Activated naive CD4-positive, alpha-beta T cell treated with anti-CD3 and anti-CD28 coated beads, Interleukin-2, amount 50 U/mL, for 72 hours (primary cell): Measurements from ENCODE around the gene MACROD2. TPM values are rescaled to one million over a fixed set of nuclear protein-coding genes. Genes with fewer than 3 reads are reported as not detected.

Experiments
- ATAC-seq, 2 donors: fragments of 150-1000 bp; cut with Tn5 transposase; 2 replicates each; pipeline ENCODE4 v1.10.0; 2021; ENCODE audit warnings: mild to moderate bottlenecking in 2 of 2, moderate library complexity in 2 of 2
- DNase-seq, 2 donors: peaks; one replicate each; pipeline ENCODE4 v3.0.0; 2021 to 2022; ENCODE audit warnings: low spot score in 2 of 2
- H3K27ac Mint-ChIP-seq, 2 donors: one replicate each; pipeline ENCODE4 v1.8.0; 2022; ENCODE audit warnings: mild to moderate bottlenecking in 2 of 2, mixed read lengths in 2 of 2
- H3K36me3 Mint-ChIP-seq, 2 donors: one replicate each; pipeline ENCODE4 v1.8.0; 2022; ENCODE audit warnings: mixed read lengths in 2 of 2
- H3K9me3 Mint-ChIP-seq, 2 donors: one replicate each; pipeline ENCODE4 v1.8.0; 2022; ENCODE audit warnings: mixed read lengths in 2 of 2
- total RNA-seq, 2 donors: library from RNA; stranded (reverse); gene quantifications; one replicate each; pipeline ENCODE4 v1.2.3, GENCODE V29; 2022

Gene MACROD2
- total RNA-seq, 2 donors from 2014 or later = not detected

DNA sequence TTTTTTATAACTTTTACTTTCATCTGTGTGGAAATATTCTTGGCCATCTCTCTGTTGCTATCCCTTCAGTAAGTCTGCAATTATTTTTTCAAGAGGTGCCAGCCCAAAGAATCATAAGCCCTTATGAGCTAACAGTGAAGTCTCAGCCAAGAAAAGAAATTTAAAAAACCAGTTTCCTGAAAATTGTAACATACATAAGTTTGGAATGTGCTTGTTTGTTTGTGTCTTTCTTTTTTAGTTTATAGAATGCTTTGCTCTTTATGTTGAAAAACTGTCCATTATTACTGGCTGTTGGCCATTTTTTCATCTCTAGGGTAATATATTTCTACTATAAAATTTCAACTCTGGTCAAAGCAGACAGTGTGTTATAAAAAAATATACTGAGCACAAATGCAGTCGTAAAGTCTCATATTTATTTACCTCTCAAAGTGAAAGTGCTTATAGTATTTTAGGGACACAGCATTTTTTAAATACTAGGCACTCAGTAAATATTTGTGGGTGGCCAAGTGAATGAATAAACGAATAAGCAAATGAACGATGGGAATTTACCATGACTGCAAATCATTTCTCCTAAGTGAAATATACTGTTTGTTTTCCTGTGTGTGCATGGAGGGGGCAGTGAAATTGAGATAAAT is 1918.2 kb downstream of the MACROD2 start:
- Mint-ChIP-seq H3K9me3 (peaks cover 16 to 21% of the 10 kb centered on the region in 2 donors), H3K36me3 (no peaks in the 10 kb centered on the region), H3K27ac (no peak overlapping the region)
- no peak for DNase-seq
- ATAC-seq = no peak

DNA sequence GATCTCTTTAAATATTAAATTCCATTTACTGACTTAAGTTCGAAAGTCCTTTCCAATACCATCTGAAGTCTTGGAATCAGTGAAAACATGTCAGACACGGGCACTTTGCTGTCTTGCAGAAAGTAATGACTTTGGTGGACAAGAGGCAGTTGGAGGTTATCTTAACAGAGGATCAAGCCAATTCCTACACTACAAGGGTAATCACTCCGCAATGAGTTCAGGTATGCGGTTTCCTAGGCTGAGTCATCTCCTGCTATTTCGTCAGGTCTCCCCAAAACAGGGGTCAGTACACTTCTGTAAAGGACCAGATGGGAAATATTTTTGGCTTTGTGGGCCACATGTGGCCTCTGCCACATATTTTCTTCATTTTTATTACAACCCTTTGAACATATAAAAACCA is 1921.3 kb downstream of the MACROD2 start:
- DNase-seq (no peak), ATAC-seq (no peak)
- no peaks in the 10 kb centered on the region for H3K36me3 Mint-ChIP-seq
- no peak overlapping the region for H3K27ac Mint-ChIP-seq
- peaks cover 7 to 24% of the 10 kb centered on the region in 2 donors for H3K9me3 Mint-ChIP-seq

DNA sequence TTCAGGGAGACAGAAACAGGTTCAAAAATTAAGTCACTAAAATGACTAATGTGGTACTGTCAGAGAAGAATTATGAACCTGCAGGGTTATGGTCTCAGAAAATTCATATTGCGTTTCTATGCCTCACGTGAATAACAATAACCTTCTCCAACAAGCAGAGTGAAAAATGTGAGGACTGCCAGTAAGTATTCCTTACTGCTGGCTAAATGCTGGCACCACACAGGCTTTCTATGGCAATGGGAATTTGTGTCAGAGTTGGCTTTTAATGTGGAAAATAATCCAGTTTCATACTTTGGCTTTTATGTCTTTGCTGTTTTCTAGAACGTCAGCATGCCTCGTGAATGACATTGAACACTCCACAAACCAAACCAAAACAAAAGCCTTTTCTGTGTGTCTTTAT is 1922.0 kb downstream of the MACROD2 start:
- peaks cover 7 to 22% of the 10 kb centered on the region in 2 donors for H3K9me3 Mint-ChIP-seq
- no peak for ATAC-seq
- no peaks in the 10 kb centered on the region for H3K36me3 Mint-ChIP-seq
- DNase-seq = no peak
- H3K27ac Mint-ChIP-seq = no peak overlapping the region

DNA sequence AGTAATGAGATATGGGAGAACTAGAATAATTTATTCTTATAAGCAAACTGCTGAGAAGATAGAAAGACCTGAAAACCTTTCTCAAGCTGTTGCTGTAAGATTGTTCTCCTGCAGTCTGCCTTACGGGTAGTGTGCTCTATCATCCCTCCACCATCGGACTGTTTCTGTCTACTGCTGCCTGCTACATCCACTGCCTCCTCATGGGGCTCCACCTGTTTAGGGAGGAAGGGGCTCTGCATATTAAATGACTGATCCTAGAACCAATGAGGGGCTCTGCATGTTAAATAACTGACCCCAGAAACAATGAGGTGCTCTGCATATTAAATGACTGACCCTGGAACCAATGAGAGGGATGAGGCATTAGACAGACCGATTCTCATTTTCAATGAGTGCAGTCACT is 1923.3 kb downstream of the MACROD2 start:
- Mint-ChIP-seq H3K9me3 (peaks cover 7 to 19% of the 10 kb centered on the region in 2 donors), H3K27ac (no peak overlapping the region), H3K36me3 (no peaks in the 10 kb centered on the region)
- DNase-seq (no peak), ATAC-seq (no peak)

DNA sequence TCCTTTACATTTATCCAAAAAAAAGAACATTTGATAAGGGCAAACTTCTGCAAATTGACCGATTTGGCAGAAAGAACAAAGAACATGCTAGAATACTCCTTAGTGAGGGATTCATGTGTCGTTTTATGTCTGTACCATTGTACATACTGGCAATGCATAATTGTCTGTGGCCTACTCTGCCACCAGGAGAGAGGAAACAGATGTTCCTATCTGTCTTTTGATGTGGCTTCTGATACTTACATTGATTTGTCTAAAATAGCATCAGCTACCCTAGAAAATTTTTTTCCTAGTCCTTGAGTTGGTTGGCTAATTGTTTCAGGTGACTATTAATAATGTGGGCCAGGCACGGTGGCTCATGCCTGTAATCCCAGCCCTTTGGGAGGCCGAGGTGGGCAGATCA is 1923.8 kb downstream of the MACROD2 start:
- Mint-ChIP-seq H3K36me3 (no peaks in the 10 kb centered on the region), H3K27ac (no peak overlapping the region), H3K9me3 (peaks cover 7 to 19% of the 10 kb centered on the region in 2 donors)
- ATAC-seq = no peak
- DNase-seq = no peak

DNA sequence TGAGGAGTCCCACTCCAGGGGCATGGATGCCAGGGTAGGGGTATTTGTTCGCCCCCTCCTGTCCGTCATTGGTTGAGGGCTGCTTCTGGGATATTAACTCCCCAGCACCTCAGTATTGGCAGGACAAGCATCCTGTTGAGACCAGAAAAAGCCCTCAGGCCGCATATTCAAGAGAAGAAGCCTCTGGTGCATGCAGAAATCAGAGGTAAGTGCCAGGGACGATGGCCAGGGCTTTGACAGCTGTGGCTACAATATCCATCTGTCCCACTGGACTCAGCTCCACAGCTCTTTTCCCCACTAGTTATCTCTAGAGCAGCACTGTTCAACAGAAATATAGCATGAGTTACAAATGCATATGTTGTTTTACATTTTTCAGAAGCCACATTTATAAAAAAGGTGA is 1926.6 kb downstream of the MACROD2 start:
- Mint-ChIP-seq H3K27ac (no peak overlapping the region), H3K36me3 (peaks cover 0 to 11% of the 10 kb centered on the region in 2 donors), H3K9me3 (peaks cover 18 to 24% of the 10 kb centered on the region in 2 donors)
- ATAC-seq (no peak), DNase-seq (no peak)

DNA sequence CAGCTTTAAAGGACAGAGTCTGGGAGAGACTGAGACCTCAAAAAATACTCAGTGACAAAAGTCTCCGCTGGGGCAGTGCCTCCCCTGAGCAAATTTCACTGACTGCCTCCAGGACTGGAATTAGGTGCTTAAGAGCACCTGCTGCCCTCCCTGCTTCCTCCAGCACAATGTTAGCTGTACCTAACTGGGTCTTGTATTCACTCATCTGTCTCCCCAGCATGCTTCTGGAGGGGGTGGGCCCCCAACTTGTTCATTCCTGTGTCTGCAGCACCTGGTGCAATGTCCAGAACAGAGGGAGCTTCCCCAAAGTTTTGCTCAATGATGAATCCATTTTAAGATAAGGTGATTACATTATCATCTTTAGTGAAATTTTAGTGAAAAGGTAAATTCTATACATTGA is 1927.2 kb downstream of the MACROD2 start:
- Mint-ChIP-seq H3K36me3 (peaks cover 0 to 11% of the 10 kb centered on the region in 2 donors), H3K9me3 (peaks cover 18 to 24% of the 10 kb centered on the region in 2 donors), H3K27ac (no peak overlapping the region)
- no peak for ATAC-seq
- no peak for DNase-seq

DNA sequence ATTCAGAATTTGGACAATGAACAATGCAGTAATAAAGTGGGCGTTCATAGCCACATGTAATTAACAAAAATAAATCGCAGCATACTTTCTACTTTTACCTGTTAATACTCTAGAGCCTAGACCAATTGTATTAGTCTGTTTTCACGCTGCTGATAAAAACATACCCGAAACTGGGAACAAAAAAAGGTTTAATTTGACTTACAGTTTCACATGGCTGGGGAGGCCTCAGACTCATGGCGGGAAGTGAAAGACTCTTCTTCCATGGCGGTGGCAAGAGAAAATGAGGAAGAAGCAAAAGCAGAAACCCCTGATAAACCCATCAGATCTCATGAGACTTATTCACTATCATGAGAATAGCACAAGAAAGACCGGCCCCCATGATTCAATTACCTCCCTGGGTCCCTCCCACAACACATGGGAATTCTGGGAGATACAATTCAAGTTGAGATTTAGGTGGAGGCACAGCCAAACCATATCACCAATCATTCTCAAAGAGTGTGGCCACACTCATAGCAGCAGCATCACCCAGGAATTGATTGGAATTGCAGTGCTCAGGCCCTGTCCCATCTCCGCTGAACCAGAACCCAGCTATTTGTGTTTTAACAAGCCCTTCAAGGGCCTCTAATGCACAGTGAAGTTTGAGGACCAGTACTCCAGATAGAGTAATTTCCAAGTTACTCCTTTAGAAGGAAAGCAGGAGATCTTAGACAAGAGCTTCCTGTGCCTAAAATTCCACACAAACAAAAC is 1927.9 kb downstream of the MACROD2 start:
- Mint-ChIP-seq H3K36me3 (peaks cover 0 to 11% of the 10 kb centered on the region in 2 donors), H3K9me3 (peaks cover 18 to 24% of the 10 kb centered on the region in 2 donors), H3K27ac (no peak overlapping the region)
- no peak for ATAC-seq
- no peak for DNase-seq

DNA sequence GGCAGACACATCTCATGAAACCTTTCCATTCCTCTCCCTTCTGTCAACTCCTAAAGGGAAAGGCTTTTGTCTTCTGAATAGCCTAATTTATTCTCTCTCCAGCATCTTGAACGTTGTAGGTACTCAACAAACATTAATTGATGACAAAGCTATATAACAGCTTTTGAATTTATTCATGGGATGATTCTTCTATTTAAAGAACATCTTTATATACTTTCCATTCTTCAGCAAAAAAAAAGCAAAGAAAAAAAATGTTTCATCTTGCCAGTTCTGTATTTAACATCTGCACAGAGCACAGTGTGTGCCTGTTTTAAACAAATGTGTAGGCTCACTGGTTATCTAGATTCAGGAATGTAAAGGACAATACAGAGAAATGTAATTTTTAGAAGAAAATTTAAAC is 1929.2 kb downstream of the MACROD2 start:
- ATAC-seq (no peak), DNase-seq (no peak)
- H3K9me3 Mint-ChIP-seq = peaks cover 18 to 24% of the 10 kb centered on the region in 2 donors
- peaks cover 0 to 11% of the 10 kb centered on the region in 2 donors for H3K36me3 Mint-ChIP-seq
- no peak overlapping the region for H3K27ac Mint-ChIP-seq

DNA sequence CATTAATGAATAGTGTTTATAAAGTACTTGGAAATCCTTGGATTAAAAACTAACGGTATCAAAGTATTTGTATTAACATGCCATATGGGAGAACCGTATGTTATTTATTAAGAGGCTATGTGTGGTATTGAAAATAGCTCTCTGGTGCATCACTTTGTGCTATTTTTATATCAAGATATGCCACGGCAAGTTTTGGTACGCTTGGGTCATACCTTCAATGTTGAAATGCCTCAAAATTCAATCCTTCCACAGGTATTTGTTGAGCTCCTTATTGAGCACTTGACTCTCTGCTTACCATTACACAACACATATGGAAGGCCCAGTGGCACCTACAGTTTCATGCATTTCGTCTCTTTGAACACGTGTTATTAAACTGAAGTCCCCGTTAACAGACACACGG is 1930.1 kb downstream of the MACROD2 start:
- no peak for DNase-seq
- ATAC-seq = no peak
- H3K27ac Mint-ChIP-seq = no peak overlapping the region
- H3K9me3 Mint-ChIP-seq = peaks cover 16 to 20% of the 10 kb centered on the region in 2 donors
- H3K36me3 Mint-ChIP-seq = peaks cover 0 to 11% of the 10 kb centered on the region in 2 donors

DNA sequence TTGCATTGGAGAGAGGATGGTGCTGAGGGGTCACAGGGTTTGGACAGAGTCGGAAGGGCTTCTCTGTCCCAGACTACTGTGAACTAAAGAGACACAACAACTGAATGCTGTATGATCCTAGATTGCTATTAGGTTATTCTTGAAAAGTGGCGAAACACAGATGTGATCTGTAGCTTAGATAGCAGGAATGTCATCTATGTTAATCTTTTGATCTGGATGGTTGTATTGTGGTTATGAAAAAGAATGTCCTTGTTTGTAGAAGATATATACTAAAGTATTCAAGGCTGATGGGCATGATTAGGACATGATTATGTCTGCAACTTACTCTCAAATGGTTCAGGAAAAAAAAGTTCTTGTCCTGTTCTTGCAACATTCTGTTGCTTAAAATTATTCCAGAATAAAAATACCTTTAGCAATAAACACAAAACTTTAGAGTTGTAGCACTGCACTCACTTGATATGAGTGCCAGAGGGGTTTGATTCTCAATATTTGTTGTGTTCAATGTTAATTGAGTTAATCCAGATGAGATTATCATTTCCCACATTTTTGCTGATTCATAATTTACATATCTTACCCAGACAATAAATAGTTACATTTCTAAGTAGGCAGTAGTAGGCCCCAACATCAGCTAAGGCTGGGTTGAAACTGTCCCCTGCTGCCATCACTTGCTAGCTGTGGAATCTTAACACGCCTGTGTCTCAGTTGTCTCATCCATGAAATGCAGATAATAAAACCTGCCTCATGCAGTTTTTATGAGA is 1932.8 kb downstream of the MACROD2 start:
- DNase-seq = no peak
- Mint-ChIP-seq H3K27ac (no peak overlapping the region), H3K9me3 (peaks cover 11 to 16% of the 10 kb centered on the region in 2 donors), H3K36me3 (peaks cover 0 to 11% of the 10 kb centered on the region in 2 donors)
- no peak for ATAC-seq

DNA sequence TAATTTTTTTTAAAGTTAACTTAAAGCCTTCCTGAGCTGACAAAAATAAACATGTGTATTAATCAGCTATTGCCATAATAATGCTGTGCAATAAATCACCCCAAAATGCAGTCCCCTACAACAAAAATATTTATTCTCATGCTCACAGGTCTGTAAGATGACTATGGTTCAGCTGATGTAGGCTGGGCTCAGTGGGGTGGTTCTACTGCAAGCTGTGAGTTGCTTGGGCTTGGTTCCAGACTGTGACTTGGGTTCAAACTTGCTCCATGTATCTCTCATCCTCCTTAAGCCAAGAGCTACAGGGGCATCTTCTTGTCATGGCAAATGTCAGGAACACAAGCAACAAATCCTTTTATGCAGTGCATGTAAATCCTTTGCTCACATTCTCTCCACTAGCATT is 1933.6 kb downstream of the MACROD2 start:
- DNase-seq = no peak
- H3K36me3 Mint-ChIP-seq = peaks cover 0 to 11% of the 10 kb centered on the region in 2 donors
- no peak overlapping the region for H3K27ac Mint-ChIP-seq
- ATAC-seq = no peak
- peaks cover 12 to 16% of the 10 kb centered on the region in 2 donors for H3K9me3 Mint-ChIP-seq

DNA sequence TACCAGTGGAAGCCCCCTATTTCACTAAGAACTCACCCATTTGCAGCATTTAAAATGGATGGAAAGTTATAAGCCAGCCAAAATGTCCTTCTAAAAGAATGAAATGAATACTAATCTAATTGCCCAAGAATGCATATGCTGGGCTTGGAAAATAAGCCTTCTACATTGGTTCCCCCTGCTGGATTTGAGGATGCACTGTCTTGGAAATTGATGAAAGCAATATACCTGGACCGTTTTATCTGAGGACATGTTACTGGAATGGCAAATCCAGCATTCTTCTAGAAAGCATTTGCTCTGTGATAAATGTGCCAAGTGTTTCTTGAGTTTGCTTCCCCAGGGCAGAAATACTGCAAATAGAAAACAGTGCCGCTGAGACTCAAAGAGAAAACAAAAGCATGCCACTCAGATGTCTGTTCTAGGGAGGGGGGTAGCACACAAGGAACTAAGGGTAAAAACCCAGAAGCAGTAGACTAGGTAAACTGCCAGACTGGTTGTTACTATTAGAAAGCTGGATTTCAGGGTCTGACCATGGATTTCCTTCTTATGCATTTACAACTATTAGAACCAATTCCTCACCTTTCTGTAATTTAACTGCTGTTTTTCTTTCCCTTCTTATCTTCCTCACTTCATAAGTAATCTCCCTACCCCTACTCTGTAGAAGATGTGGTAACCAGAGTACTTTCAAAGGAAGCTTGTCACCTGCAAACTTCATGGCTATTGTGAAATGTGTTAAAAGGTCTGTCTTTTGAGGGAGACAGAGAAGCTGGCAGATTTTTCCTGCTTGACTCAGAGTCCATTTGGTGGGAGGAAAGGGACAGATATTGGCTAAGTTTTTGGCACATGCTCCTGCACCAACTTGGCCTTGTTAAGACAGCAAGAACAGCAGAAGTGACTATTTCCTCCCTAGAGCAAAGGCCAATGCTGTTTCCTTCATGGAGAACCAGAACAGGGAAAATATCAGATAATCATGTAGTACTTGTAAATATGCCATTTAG is 1935.3 kb downstream of the MACROD2 start:
- peaks cover 0 to 11% of the 10 kb centered on the region in 2 donors for H3K36me3 Mint-ChIP-seq
- no peak for ATAC-seq
- H3K9me3 Mint-ChIP-seq = peaks cover 14 to 16% of the 10 kb centered on the region in 2 donors
- DNase-seq = no peak
- H3K27ac Mint-ChIP-seq = no peak overlapping the region

DNA sequence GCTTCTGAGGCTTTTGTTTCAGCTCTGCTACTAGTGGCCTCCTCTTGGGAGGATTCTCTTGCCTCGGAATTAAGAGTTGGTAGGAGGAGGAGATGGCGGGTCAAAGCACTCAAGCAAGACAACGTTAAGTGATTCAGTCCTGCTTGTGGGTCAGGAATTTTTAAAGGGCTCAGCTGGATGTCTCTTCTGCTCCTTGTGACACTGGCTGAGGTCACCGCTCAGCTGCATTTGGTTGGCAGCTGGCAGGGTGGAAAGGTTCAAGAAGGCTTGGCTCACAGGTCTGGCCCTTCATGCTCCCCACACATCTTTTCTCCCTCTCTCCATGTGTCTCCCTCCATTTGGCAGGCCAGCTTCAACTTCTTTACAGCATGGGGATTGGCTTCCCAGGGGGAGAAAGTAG is 1936.6 kb downstream of the MACROD2 start:
- Mint-ChIP-seq H3K27ac (no peak overlapping the region), H3K9me3 (peaks cover 3 to 4% of the 10 kb centered on the region in 2 donors), H3K36me3 (no peaks in the 10 kb centered on the region)
- ATAC-seq (no peak), DNase-seq (no peak)

DNA sequence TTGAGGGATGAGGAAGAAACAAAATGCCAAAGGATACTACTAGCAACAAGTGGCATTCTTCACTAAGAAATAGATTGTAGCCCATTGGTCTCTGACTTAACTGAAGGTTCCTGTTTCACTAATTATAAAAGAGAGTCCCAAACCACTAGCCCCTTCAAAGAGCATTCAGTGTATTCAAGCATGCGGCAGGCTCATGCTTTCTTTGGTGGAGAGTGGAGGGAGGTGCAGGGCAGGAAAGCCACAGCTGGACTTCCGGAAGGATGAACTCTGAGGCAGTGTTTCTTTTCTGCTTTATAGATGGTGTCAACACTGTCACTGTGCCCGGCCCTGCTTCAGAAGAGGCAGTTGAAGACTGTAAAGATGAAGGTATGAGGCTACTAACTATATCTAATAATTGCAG is 1941.9 kb downstream of the MACROD2 start:
- Mint-ChIP-seq H3K9me3 (peaks cover 12 to 15% of the 10 kb centered on the region in 2 donors), H3K27ac (no peak overlapping the region), H3K36me3 (no peaks in the 10 kb centered on the region)
- no peak for ATAC-seq
- no peak for DNase-seq

DNA sequence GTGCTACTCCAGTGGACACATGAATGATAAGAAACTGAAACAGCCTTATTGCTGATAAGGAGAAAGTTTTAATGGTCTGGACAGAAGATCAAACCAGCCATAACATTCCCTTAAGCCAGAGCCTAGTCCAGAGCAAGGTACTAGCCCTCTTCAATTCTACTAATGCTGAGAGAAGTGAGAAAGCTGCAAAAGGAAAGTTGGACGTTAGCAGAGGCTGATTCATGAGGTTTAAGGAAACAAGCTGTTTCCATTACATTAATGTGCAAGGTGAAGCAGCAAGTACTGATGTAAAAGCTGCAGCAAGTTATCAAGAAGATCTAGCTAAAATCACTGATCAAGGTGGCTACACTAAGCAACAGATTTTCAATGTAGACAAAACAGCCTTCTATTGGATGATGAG is 1943.5 kb downstream of the MACROD2 start:
- DNase-seq = no peak
- no peak overlapping the region for H3K27ac Mint-ChIP-seq
- H3K9me3 Mint-ChIP-seq = peaks cover 12 to 15% of the 10 kb centered on the region in 2 donors
- no peak for ATAC-seq
- H3K36me3 Mint-ChIP-seq = no peaks in the 10 kb centered on the region
